ENCODE data around the gene AP3D1. TPM values are rescaled to one million over a fixed set of nuclear protein-coding genes. Genes with fewer than 3 reads are reported as not detected.
"Not testable (repeated sequence)": the region's sequence is repeated elsewhere in the genome, so short reads cannot be mapped to it uniquely, and the experiment has no call there.

Gene AP3D1
- 100 to 1,000 TPM in 1 of 4 donors, 10 to 100 TPM in 3; 71.0 to 139 (median 99.0) TPM for total RNA-seq

DNA sequence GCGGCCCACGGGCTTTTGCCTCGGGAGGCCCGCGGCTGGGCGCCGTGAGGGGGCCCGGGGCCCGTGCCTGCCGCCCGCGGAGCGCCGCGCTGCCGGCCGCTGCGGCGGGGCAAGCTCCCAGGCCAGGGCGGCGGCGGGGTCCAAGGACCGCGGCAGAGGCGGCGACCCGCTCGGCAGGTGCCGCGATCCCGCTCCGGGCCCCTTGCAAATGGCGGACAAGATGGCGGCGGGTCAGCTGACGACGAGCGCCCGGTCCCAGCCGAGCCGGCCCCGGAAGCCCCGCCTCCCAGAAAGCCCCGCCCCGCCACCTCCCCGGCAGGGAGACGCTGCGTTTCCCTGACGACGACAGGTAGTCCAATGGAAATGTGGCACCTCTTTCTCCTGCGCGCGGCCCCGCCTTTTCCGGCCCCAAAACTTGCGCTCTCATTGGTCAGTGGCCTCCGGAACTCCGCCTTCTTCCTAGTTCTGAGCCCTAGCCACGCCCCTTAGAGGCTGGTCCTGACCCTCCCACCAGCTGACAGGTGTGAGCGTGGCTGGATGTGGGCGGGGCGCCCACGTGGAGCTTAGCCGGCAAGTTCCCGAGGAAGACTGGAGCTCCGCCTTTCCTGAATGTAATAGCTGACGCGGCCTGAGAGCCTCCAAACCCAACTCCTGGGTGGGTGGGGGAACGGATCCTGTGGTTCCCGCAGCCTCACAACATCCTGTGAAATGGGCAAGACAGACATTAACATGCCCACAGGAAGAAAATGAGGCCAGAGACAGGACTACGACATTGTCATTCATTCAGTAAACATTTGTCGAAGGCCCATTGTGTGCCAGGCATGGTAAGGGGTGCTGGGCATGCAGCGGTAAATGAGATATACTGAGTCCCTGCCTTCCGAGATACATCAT lies at the start of gene AP3D1:
AP3D1 (minus strand) TSS at position 228 of the 891 bp plus-strand sequence. CDS start 232 bp downstream, outside the sequence.
- H3K9me3 ChIP-seq, result no peaks in the 10 kb centered on the region
- ATAC-seq, result peak; percentile 92 to 94
- peak; percentile 100 for DNase-seq
- peak within 1 kb of the TSS; percentile 83 to 100 (median 92) for H3K4me3 ChIP-seq
- no peaks in the 10 kb centered on the region for H3K27me3 ChIP-seq
- intact Hi-C loops (cut with DNase I; ENCODE audit: low total_unique reads) (loop anchor here (1.0 to 5.0 kb wide), 4 partner anchors 35 to 461 kb away; partner anchors contain the start of genes IZUMO4 and MOB3A), in situ Hi-C loops (cut with MboI; ENCODE audit: low sequenced_read_pairs in 4 of 4) (loop anchor here in 2 of 4 donors (10.0 kb wide), 4 partner anchors 83 to 243 kb away; partner anchors contain the start of genes LSM7 (in 1 of the 2), PLEKHJ1 (in 1 of the 2), SF3A2 (in 1 of the 2) and SPPL2B (in 1 of the 2))
- H3K4me1 ChIP-seq, result peaks cover 26 to 34% of the 10 kb centered on the region in 2 donors
- H3K27ac ChIP-seq, result peak within 1 kb of the TSS; percentile 92 to 97 (median 96)
- H3K36me3 ChIP-seq, result no peaks in the 10 kb centered on the region
- TF ChIP-seq, protein P1, sequence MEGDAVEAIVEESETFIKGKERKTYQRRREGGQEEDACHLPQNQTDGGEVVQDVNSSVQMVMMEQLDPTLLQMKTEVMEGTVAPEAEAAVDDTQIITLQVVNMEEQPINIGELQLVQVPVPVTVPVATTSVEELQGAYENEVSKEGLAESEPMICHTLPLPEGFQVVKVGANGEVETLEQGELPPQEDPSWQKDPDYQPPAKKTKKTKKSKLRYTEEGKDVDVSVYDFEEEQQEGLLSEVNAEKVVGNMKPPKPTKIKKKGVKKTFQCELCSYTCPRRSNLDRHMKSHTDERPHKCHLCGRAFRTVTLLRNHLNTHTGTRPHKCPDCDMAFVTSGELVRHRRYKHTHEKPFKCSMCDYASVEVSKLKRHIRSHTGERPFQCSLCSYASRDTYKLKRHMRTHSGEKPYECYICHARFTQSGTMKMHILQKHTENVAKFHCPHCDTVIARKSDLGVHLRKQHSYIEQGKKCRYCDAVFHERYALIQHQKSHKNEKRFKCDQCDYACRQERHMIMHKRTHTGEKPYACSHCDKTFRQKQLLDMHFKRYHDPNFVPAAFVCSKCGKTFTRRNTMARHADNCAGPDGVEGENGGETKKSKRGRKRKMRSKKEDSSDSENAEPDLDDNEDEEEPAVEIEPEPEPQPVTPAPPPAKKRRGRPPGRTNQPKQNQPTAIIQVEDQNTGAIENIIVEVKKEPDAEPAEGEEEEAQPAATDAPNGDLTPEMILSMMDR (IDR thresholded peaks at IDR 0.05 in 4 of 5, conservative IDR thresholded peaks at IDR 0.05 in 1 of 5), result no peak
- peak; percentile 62 to 86 for TF ChIP-seq POLR2A (IDR thresholded peaks at IDR 0.05)

DNA sequence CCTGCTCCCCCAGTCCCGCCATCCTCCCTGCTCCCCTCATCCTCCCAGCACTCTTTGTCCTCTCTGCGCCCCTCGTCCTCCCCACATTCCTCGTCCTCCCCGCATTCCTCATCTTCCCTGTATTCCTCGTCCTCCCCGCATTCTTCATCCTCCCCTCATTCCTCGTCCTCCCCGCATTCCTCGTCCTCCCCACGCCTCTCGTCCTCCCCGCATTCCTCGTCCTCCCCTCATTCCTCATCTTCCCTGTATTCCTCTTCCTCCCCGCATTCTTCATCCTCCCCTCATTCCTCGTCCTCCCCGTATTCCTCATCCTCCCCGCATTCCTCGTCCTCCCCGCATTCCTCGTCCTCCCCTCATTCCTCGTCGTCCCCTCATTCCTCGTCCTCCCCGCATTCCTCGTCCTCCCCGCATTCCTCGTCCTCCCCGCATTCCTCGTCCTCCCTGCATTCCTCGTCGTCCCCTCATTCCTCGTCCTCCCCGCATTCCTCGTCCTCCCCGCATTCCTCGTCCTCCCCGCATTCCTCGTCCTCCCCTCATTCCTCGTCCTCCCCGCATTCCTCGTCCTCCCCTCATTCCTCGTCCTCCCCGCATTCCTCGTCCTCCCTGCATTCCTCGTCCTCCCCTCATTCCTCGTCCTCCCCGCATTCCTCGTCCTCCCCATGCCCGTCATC lies 49.4 kb upstream of the AP3D1 start:
- DNase-seq; H3K4me3 ChIP-seq; intact Hi-C loops (cut with DNase I; ENCODE audit: low total_unique reads); H3K27ac ChIP-seq; H3K4me1 ChIP-seq; in situ Hi-C loops (cut with MboI; ENCODE audit: low sequenced_read_pairs in 4 of 4); H3K9me3 ChIP-seq; ATAC-seq; H3K27me3 ChIP-seq: not testable (repeated sequence)
- H3K36me3 ChIP-seq, result peaks cover 0 to 25% of the 10 kb centered on the region in 2 donors

DNA sequence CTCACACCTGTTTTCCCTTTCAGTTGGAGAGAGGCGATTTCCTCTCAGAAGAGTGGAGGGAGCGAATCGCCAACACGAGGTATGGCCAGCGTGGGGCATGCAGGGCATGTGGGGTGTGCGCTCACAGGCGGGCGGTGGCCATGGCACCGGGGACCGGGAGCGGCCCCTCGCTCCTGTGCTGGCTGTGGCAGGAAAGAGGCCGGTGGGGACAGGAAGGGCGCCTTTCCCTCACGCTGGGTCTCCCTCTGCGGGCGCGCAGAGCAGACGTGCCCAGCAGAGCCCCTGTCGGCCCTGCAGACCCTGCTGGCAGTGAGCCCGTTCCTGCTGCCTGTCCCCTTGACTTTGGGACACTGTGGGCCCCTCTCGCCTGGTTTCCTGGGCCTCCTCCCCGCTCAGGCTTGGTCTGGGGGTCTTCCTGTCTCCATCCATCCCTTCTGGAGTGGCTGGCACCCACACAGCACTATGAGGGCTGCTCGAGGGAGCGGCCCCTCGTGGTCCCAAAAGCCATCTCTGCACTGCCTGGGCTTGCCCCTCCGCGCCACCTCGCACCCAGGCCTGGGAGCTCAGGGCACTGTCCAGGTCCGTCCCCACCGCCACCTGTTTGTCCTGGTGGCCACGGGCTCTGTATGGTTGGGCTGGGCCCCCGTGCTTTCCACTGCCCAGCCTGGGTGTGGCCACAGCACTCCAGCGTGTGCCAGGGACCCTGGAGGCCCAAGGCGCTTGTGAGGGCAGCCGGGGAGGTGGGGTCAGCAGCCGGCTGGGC lies 48.7 kb upstream of the AP3D1 start:
- Histone ChIP-seq H3K4me1 (no peaks in the 10 kb centered on the region), H3K4me3 (no peak overlapping the region), H3K27ac (no peak overlapping the region), H3K36me3 (peaks cover 0 to 25% of the 10 kb centered on the region in 2 donors), H3K27me3 (no peaks in the 10 kb centered on the region), H3K9me3 (no peaks in the 10 kb centered on the region)
- intact Hi-C loops (cut with DNase I; ENCODE audit: low total_unique reads), result no loop called here
- in situ Hi-C loops (cut with MboI; ENCODE audit: low sequenced_read_pairs in 4 of 4), result no loop called here
- ATAC-seq (no peak), DNase-seq (no peak)
- TF ChIP-seq POLR2A (IDR thresholded peaks at IDR 0.05), result no peak
- TF ChIP-seq, protein P1 (IDR thresholded peaks at IDR 0.05 in 4 of 5, conservative IDR thresholded peaks at IDR 0.05 in 1 of 5), result no peak

DNA sequence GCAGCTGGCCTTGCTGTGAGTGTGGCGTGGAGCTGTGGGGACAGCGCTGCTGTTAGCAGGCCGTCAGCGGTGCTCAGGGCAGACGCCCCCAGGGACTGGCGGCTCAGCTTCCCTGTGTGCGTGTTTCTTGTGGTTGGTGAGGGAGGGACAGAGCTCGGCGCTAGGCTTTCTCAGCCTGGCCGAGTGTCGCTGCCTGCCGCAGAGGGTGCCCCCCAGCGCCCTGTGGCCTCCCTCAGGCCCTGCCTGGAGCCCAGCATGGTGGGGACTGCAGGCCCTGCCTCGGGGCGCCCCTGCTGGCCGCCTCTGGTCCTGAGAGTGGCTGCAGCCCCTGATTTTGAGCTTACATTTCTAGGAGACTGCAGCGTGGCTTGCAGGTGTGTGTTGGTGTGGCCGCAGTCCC lies 47.8 kb upstream of the AP3D1 start:
- no peak for TF ChIP-seq POLR2A (IDR thresholded peaks at IDR 0.05)
- TF ChIP-seq, protein P1 (IDR thresholded peaks at IDR 0.05 in 4 of 5, conservative IDR thresholded peaks at IDR 0.05 in 1 of 5), result no peak
- H3K9me3 ChIP-seq, result no peaks in the 10 kb centered on the region
- no peak for ATAC-seq
- no peaks in the 10 kb centered on the region for H3K27me3 ChIP-seq
- in situ Hi-C loops (cut with MboI; ENCODE audit: low sequenced_read_pairs in 4 of 4), result no loop called here
- no peaks in the 10 kb centered on the region for H3K4me1 ChIP-seq
- H3K27ac ChIP-seq, result no peak overlapping the region
- intact Hi-C loops (cut with DNase I; ENCODE audit: low total_unique reads), result no loop called here
- DNase-seq, result no peak
- no peak overlapping the region for H3K4me3 ChIP-seq
- peaks cover 0 to 29% of the 10 kb centered on the region in 2 donors for H3K36me3 ChIP-seq
